HG03442 (cell line): ENCODE results near the gene HNRNPK.

Experiments
- ATAC-seq: cut with Tn5 transposase; IDR thresholded peaks from one replicate; pipeline ENCODE4 v1.9.1; 2021; ENCODE audit warnings: mild to moderate bottlenecking, moderate library complexity; ENCODE audit not compliant: unreplicated experiment

Gene HNRNPK

DNA sequence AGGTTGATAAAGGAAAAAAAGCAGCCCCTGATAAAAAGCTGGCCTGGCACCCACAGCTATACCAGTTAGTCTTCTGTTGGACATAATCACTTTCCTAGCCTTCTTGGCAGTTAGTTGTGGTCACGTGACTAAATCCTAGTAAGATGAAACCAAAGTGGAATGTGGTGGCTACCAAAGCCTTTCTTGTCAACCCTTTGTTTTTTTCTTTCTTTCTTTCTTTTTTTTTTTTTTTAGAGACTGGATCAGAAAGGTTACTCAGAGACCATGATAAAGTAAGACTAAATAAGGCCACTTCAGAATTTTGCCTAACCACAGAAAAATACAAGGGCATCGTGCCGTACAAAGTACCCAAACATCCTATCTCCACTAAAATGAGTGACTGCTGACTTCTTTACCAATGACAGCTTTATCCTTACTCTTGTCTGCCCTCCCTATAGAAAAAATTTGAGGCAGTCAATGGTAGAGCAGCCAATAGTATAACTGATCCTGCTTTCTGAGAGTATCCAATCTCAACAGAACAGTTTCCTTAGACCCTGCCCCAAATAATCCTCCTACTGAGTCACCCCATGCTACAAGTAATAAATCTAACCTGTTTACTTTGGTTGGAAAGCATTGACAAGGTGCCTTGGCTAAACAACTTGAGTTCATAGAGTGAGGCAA lies 44.6 kb downstream of the HNRNPK start:
- no peak for ATAC-seq

GRCh38 chr9:83934569-83935275 lies 45.3 kb downstream of the HNRNPK start:
- ATAC-seq, result no peak

GRCh38 chr9:83933790-83934189 lies 46.2 kb downstream of the HNRNPK start:
- no peak for ATAC-seq

GRCh38 chr9:83932851-83933250 lies 47.2 kb downstream of the HNRNPK start:
- no peak for ATAC-seq

GRCh38 chr9:83932011-83932410 lies 48.0 kb downstream of the HNRNPK start:
- no peak for ATAC-seq

DNA sequence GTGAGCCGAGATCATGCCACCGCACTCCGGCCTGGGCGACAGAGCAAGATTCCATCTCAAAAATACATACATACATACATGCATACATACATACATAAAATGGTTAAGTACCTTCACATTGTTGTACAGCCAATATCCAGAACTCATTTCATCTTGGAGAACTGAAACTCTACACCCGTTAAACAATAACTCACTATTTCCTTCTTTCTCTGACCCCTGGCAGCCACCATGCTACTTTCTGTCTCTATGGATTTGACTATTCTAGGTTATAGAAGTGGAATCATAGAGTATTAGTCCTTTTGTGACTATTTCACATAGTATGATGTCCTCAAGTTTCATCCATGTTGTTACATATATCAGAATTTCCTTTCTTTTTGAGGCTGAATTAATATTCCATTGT lies 49.1 kb downstream of the HNRNPK start:
- no peak for ATAC-seq

GRCh38 chr9:83927591-83927990 lies 52.4 kb downstream of the HNRNPK start:
- ATAC-seq, result no peak

- peak; percentile 93 for ATAC-seq
These were observed 58.9 kb downstream of the HNRNPK start, which contains the start of gene KIF27 for GRCh38 chr9:83920927-83921707. Gene KIF27, minus strand, starts transcription at chr9:83921432. Its CDS starts 5,841 bp downstream, at chr9:83915591.

- peak; percentile 29 for ATAC-seq
These were observed 59.5 kb downstream of the HNRNPK start for GRCh38 chr9:83920469-83920926.

DNA sequence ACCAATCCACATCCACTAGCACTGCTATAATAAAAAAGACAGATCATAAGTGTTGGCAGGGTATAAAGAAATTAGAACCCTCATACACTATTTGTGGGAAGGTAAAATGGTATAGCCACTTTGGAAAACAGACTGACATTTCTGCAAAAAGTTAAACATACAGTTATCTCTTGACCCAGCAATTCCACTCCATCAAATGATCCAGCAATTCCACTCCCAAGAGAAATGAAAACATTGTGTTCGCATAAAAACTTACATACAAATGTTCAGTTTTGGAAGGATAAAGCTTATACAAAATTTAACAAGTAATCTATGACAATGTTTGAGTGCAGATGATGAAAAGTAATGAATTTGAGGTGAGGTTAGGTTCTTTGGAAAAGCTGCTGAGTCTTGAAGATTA lies 60.9 kb downstream of the HNRNPK start:
- no peak for ATAC-seq
